ENCODE results near the gene CTNND2. TPM values are rescaled to one million over a fixed set of nuclear protein-coding genes. Genes with fewer than 3 reads are reported as not detected.

The CTNND2 gene
- total and polyA plus RNA-seq, 9 of the 15 experiments (the other 6 are each of a cell fraction or from before 2014, with no cell fraction given) = 0.03 to 0.35 TPM; not detected in 7

- ATAC-seq (no peak), DNase-seq (ENCODE audit: extremely low read depth in 1 of 4, low spot score in 3 of 4) (no peak), FAIRE-seq (no peak)
- TF ChIP-seq BRF1 (IDR thresholded peaks at IDR 0.05; ENCODE audit: borderline replicate concordance, extremely low read depth, insufficient read length) = no peak
- TF ChIP-seq ZNF23 (CRISPR knock-in tag; IDR thresholded peaks at IDR 0.05) = no peak
- TF ChIP-seq E2F6 (IDR thresholded peaks at IDR 0.05; ENCODE audit: borderline replicate concordance in 1 of 2, extremely low read depth in 1 of 2, insufficient read depth in 1 of 2, insufficient read length in 1 of 2, low read depth in 1 of 2, low read length in 1 of 2, poor library complexity in 1 of 2, severe bottlenecking in 1 of 2) = no peak
- no peak for TF ChIP-seq CSDE1 (IDR thresholded peaks at IDR 0.05)
- no peak for TF ChIP-seq ZNF518B (CRISPR knock-in tag; IDR thresholded peaks at IDR 0.05)
- no peak for TF ChIP-seq ZKSCAN1 (IDR thresholded peaks at IDR 0.05; ENCODE audit: low read depth, low read length)
- no peak for TF ChIP-seq EHMT2 (IDR thresholded peaks at IDR 0.05)
- no peak for TF ChIP-seq ZFX (CRISPR knock-in tag; IDR thresholded peaks at IDR 0.05)
- TF ChIP-seq JUN (IDR thresholded peaks at IDR 0.05; ENCODE audit: borderline replicate concordance, low read depth, low read length) = no peak
- no peak for TF ChIP-seq JUN (CRISPR knock-in tag; IDR thresholded peaks at IDR 0.05; ENCODE audit: borderline replicate concordance)
- H3K27ac ChIP-seq (ENCODE audit: extremely low read depth, low read depth, low read length) = no peak overlapping the region
- no peak overlapping the region for H3K4me2 ChIP-seq (ENCODE audit: insufficient read depth, low read length)
- no peak overlapping the region for H2AFZ ChIP-seq (ENCODE audit: low read depth, low read length)
- 3% methylated on average over 7 of the region's 7 CpGs for WGBS (ENCODE audit: insufficient coverage, low coverage, missing lambda C conversion rate)
- H3K9me1 ChIP-seq (ENCODE audit: control insufficient read depth, insufficient read depth, low read length) = no peaks in the 10 kb centered on the region
- no peaks in the 10 kb centered on the region for H3K4me1 ChIP-seq (replicated peaks in 1 of 2; ENCODE audit: control insufficient read depth in 2 of 2, insufficient read depth in 2 of 2, low read length in 2 of 2)
- H3K9me3 ChIP-seq (replicated peaks; ENCODE audit: control insufficient read depth, insufficient read depth, low read depth, low read length) = no peaks in the 10 kb centered on the region
- H3K36me3 ChIP-seq (ENCODE audit: control insufficient read depth, insufficient read depth, low read length) = no peaks in the 10 kb centered on the region
- no peaks in the 10 kb centered on the region for H3K79me2 ChIP-seq (ENCODE audit: control insufficient read depth, insufficient read depth, low read length)
- BruUV-seq (replicated peaks) = no TSS peak
- ChIA-PET POLR2A (interaction anchor here (0.5 to 1.0 kb wide), 3 partner anchors 9 to 1467 kb away, joined by 3 read pairs; no protein-coding TSS in a partner anchor), CTCF (ENCODE audit: low intra/inter-chr PET ratio) (no interaction called here)
- no peak overlapping the region for H3K4me3 ChIP-seq
- no peak overlapping the region for H3K9ac ChIP-seq (ENCODE audit: insufficient read depth in 1 of 2, low read depth in 2 of 2, low read length in 2 of 2)
- H3K27me3 ChIP-seq (ENCODE audit: control insufficient read depth in 2 of 2, insufficient read depth in 2 of 2, low read length in 2 of 2) = no peaks in the 10 kb centered on the region
- H4K20me1 ChIP-seq (replicated peaks; ENCODE audit: control insufficient read depth, insufficient read depth, low read length) = no peaks in the 10 kb centered on the region
- in situ Hi-C loops (cut with MboI) = loop anchor here (25.0 kb wide), 1 partner anchor 712 kb away; no protein-coding TSS in a partner anchor
- intact Hi-C loops (cut with micrococcal nuclease) = loop anchor here (10.0 kb wide), 1 partner anchor 480 kb away; no protein-coding TSS in a partner anchor
These were observed 729.7 kb downstream of the CTNND2 start for GRCh38 chr5:11174591-11174990.

Measured in K562 (cell line).